ENCODE measurements around the gene HEBP2. TPM values are rescaled to one million over a fixed set of nuclear protein-coding genes. Genes with fewer than 3 reads are reported as not detected.

HEBP2 gene
- total RNA-seq, 1 experiment from 2014 or later = 40.9 TPM

DNA sequence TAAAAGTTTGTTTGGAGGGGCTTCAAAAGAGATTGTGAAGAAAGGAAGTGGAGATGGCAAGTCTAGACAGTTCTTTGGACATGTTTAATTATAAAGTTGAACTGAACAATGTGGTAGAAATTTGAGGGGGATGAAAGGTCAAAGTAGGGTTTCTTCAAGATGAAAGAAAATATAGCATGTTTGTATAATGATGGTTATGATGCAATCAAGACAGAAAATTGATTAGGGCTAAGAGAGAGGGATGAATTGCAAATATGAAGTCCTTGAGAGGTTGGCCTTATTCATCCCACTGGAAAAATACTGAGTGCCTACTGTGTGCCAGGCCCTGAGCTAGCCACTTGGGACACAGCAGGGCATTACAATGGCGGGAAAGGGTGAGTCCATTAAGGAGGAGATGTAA lies 57.6 kb downstream of the HEBP2 start:
- ATAC-seq (no peak), DNase-seq (ENCODE audit: low spot score) (no peak)
- Mint-ChIP-seq H3K36me3 (peaks cover 24% of the 10 kb centered on the region), H3K4me1 (peaks cover 5% of the 10 kb centered on the region; the same call in 1 of the 2 replicates), H3K4me3 (no peak overlapping the region), H3K27ac (no peak overlapping the region), H3K27me3 (ENCODE audit: low read depth) (no peaks in the 10 kb centered on the region), H3K9me3 (no peaks in the 10 kb centered on the region)
- TF ChIP-seq, protein P1, sequence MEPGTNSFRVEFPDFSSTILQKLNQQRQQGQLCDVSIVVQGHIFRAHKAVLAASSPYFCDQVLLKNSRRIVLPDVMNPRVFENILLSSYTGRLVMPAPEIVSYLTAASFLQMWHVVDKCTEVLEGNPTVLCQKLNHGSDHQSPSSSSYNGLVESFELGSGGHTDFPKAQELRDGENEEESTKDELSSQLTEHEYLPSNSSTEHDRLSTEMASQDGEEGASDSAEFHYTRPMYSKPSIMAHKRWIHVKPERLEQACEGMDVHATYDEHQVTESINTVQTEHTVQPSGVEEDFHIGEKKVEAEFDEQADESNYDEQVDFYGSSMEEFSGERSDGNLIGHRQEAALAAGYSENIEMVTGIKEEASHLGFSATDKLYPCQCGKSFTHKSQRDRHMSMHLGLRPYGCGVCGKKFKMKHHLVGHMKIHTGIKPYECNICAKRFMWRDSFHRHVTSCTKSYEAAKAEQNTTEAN (CRISPR knock-in tag; IDR thresholded peaks at IDR 0.05) = no peak
- no peak for TF ChIP-seq GABPB1 (CRISPR knock-in tag; IDR thresholded peaks at IDR 0.05)
- no peak for TF ChIP-seq ATF1 (CRISPR knock-in tag; IDR thresholded peaks at IDR 0.05)
- no peak for TF ChIP-seq NFE2L1 (CRISPR knock-in tag; IDR thresholded peaks at IDR 0.05)
- TF ChIP-seq, protein P2, sequence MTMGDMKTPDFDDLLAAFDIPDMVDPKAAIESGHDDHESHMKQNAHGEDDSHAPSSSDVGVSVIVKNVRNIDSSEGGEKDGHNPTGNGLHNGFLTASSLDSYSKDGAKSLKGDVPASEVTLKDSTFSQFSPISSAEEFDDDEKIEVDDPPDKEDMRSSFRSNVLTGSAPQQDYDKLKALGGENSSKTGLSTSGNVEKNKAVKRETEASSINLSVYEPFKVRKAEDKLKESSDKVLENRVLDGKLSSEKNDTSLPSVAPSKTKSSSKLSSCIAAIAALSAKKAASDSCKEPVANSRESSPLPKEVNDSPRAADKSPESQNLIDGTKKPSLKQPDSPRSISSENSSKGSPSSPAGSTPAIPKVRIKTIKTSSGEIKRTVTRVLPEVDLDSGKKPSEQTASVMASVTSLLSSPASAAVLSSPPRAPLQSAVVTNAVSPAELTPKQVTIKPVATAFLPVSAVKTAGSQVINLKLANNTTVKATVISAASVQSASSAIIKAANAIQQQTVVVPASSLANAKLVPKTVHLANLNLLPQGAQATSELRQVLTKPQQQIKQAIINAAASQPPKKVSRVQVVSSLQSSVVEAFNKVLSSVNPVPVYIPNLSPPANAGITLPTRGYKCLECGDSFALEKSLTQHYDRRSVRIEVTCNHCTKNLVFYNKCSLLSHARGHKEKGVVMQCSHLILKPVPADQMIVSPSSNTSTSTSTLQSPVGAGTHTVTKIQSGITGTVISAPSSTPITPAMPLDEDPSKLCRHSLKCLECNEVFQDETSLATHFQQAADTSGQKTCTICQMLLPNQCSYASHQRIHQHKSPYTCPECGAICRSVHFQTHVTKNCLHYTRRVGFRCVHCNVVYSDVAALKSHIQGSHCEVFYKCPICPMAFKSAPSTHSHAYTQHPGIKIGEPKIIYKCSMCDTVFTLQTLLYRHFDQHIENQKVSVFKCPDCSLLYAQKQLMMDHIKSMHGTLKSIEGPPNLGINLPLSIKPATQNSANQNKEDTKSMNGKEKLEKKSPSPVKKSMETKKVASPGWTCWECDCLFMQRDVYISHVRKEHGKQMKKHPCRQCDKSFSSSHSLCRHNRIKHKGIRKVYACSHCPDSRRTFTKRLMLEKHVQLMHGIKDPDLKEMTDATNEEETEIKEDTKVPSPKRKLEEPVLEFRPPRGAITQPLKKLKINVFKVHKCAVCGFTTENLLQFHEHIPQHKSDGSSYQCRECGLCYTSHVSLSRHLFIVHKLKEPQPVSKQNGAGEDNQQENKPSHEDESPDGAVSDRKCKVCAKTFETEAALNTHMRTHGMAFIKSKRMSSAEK (CRISPR knock-in tag; IDR thresholded peaks at IDR 0.05; ENCODE audit: borderline replicate concordance) = no peak
- TF ChIP-seq, protein P3, sequence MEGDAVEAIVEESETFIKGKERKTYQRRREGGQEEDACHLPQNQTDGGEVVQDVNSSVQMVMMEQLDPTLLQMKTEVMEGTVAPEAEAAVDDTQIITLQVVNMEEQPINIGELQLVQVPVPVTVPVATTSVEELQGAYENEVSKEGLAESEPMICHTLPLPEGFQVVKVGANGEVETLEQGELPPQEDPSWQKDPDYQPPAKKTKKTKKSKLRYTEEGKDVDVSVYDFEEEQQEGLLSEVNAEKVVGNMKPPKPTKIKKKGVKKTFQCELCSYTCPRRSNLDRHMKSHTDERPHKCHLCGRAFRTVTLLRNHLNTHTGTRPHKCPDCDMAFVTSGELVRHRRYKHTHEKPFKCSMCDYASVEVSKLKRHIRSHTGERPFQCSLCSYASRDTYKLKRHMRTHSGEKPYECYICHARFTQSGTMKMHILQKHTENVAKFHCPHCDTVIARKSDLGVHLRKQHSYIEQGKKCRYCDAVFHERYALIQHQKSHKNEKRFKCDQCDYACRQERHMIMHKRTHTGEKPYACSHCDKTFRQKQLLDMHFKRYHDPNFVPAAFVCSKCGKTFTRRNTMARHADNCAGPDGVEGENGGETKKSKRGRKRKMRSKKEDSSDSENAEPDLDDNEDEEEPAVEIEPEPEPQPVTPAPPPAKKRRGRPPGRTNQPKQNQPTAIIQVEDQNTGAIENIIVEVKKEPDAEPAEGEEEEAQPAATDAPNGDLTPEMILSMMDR (IDR thresholded peaks at IDR 0.05) = no peak
- no peak for TF ChIP-seq GRHL2 (CRISPR knock-in tag; IDR thresholded peaks at IDR 0.05; ENCODE audit: insufficient replicate concordance, severe bottlenecking)
- no peak for TF ChIP-seq JUN (CRISPR knock-in tag; IDR thresholded peaks at IDR 0.05)
- CTCF ChIA-PET = no interaction called here
- POLR2A ChIA-PET = no interaction called here

DNA sequence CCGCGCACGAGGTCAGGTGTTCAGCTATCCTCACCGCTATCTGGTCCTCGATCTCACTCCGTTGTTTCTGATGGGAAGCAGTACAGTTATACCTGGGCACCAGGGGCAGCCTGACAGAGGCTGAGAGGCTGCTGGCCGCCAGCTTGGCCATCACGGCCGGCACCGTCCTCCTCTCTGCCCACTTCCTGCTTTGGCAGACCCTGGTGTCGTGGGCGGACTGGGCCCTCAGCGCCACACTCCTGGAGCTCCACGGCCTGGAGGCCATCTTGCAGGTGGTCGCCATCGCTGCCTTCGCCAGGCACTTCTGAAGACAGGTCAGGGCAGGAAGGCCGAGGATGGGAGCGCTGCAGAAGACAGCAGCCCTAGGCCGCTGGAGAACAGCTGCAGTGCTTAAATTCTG lies 60.1 kb downstream of the HEBP2 start:
- Mint-ChIP-seq H3K27me3 (ENCODE audit: low read depth) (no peaks in the 10 kb centered on the region), H3K4me1 (peaks cover 5% of the 10 kb centered on the region; the same call in 1 of the 2 replicates), H3K27ac (no peak overlapping the region), H3K36me3 (peaks cover 24% of the 10 kb centered on the region), H3K4me3 (no peak overlapping the region), H3K9me3 (no peaks in the 10 kb centered on the region)
- TF ChIP-seq CREB1 (CRISPR knock-in tag; IDR thresholded peaks at IDR 0.05) (no peak), NR3C1 (CRISPR knock-in tag; conservative IDR thresholded peaks at IDR 0.05; ENCODE audit: low read depth) (no peak), OVOL2 (CRISPR knock-in tag; IDR thresholded peaks at IDR 0.05; ENCODE audit: borderline replicate concordance) (no peak), CBFB (CRISPR knock-in tag; IDR thresholded peaks at IDR 0.05; ENCODE audit: low read depth) (no peak)
- TF ChIP-seq, protein P4, sequence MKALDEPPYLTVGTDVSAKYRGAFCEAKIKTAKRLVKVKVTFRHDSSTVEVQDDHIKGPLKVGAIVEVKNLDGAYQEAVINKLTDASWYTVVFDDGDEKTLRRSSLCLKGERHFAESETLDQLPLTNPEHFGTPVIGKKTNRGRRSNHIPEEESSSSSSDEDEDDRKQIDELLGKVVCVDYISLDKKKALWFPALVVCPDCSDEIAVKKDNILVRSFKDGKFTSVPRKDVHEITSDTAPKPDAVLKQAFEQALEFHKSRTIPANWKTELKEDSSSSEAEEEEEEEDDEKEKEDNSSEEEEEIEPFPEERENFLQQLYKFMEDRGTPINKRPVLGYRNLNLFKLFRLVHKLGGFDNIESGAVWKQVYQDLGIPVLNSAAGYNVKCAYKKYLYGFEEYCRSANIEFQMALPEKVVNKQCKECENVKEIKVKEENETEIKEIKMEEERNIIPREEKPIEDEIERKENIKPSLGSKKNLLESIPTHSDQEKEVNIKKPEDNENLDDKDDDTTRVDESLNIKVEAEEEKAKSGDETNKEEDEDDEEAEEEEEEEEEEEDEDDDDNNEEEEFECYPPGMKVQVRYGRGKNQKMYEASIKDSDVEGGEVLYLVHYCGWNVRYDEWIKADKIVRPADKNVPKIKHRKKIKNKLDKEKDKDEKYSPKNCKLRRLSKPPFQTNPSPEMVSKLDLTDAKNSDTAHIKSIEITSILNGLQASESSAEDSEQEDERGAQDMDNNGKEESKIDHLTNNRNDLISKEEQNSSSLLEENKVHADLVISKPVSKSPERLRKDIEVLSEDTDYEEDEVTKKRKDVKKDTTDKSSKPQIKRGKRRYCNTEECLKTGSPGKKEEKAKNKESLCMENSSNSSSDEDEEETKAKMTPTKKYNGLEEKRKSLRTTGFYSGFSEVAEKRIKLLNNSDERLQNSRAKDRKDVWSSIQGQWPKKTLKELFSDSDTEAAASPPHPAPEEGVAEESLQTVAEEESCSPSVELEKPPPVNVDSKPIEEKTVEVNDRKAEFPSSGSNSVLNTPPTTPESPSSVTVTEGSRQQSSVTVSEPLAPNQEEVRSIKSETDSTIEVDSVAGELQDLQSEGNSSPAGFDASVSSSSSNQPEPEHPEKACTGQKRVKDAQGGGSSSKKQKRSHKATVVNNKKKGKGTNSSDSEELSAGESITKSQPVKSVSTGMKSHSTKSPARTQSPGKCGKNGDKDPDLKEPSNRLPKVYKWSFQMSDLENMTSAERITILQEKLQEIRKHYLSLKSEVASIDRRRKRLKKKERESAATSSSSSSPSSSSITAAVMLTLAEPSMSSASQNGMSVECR (CRISPR knock-in tag; IDR thresholded peaks at IDR 0.05; ENCODE audit: borderline replicate concordance) = no peak
- TF ChIP-seq, protein P5, sequence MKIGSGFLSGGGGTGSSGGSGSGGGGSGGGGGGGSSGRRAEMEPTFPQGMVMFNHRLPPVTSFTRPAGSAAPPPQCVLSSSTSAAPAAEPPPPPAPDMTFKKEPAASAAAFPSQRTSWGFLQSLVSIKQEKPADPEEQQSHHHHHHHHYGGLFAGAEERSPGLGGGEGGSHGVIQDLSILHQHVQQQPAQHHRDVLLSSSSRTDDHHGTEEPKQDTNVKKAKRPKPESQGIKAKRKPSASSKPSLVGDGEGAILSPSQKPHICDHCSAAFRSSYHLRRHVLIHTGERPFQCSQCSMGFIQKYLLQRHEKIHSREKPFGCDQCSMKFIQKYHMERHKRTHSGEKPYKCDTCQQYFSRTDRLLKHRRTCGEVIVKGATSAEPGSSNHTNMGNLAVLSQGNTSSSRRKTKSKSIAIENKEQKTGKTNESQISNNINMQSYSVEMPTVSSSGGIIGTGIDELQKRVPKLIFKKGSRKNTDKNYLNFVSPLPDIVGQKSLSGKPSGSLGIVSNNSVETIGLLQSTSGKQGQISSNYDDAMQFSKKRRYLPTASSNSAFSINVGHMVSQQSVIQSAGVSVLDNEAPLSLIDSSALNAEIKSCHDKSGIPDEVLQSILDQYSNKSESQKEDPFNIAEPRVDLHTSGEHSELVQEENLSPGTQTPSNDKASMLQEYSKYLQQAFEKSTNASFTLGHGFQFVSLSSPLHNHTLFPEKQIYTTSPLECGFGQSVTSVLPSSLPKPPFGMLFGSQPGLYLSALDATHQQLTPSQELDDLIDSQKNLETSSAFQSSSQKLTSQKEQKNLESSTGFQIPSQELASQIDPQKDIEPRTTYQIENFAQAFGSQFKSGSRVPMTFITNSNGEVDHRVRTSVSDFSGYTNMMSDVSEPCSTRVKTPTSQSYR (CRISPR knock-in tag; IDR thresholded peaks at IDR 0.05) = no peak
- TF ChIP-seq, protein P6, sequence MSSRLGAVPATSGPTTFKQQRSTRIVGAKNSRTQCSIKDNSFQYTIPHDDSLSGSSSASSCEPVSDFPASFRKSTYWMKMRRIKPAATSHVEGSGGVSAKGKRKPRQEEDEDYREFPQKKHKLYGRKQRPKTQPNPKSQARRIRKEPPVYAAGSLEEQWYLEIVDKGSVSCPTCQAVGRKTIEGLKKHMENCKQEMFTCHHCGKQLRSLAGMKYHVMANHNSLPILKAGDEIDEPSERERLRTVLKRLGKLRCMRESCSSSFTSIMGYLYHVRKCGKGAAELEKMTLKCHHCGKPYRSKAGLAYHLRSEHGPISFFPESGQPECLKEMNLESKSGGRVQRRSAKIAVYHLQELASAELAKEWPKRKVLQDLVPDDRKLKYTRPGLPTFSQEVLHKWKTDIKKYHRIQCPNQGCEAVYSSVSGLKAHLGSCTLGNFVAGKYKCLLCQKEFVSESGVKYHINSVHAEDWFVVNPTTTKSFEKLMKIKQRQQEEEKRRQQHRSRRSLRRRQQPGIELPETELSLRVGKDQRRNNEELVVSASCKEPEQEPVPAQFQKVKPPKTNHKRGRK (CRISPR knock-in tag; IDR thresholded peaks at IDR 0.05; ENCODE audit: borderline replicate concordance) = no peak
- TF ChIP-seq, protein P7, sequence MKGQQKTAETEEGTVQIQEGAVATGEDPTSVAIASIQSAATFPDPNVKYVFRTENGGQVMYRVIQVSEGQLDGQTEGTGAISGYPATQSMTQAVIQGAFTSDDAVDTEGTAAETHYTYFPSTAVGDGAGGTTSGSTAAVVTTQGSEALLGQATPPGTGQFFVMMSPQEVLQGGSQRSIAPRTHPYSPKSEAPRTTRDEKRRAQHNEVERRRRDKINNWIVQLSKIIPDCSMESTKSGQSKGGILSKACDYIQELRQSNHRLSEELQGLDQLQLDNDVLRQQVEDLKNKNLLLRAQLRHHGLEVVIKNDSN (CRISPR knock-in tag; IDR thresholded peaks at IDR 0.05) = no peak
- TF ChIP-seq, protein P1 (CRISPR knock-in tag; IDR thresholded peaks at IDR 0.05) = no peak
- no peak for DNase-seq (ENCODE audit: low spot score)
- no peak for ATAC-seq
- CTCF ChIA-PET = no interaction called here
- POLR2A ChIA-PET = no interaction called here

All from WTC11 (cell line).